Measurements from ENCODE around the gene SPATA25.
A peak's percentile ranks its signal among the peaks of the same experiment; 100 is the strongest.

The SPATA25 gene

DNA sequence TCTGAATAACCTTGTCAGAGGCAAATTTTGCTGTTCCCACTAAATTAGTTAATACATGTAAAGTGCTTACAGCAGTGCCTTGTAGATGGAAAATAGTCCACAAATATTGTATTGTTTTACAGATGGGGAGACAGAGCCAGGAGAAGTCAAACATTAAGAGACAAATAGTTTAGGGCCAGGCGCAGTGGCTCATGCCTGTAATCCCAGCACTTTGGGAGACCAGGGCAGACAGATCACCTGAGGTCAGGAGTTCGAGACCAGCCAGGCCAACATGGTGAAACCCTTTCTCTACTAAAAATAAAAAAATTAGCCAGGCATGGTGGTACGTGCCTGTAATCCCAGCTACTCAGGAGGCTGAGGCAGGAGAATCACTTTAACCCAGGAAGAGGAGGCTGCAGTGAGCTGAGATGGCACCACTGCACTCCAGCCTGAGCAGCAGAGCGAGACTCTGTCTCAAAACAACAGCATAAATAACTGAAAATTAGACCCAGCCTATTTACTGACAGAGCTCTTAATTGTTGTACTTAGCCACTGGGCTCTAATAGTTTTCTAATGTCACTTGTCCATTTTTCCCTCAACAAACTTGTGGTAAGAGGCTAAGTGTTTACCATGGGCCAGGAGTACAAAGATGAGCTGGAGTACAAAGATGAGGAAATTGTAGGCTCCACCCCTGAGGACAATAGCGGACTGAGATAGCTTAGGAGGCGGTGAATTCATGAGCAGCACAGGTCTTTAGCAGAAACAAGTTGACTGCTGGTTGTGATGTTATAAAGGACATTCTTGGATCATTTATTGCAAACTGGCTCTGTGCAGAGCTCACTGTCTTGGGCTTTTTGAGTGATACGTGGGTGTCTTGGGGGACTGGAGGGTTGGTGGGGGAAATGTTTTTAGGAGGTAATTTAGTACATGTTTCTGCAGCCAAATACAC, 23.6 kb downstream of the SPATA25 start:
- DNase-seq: no peak

DNA sequence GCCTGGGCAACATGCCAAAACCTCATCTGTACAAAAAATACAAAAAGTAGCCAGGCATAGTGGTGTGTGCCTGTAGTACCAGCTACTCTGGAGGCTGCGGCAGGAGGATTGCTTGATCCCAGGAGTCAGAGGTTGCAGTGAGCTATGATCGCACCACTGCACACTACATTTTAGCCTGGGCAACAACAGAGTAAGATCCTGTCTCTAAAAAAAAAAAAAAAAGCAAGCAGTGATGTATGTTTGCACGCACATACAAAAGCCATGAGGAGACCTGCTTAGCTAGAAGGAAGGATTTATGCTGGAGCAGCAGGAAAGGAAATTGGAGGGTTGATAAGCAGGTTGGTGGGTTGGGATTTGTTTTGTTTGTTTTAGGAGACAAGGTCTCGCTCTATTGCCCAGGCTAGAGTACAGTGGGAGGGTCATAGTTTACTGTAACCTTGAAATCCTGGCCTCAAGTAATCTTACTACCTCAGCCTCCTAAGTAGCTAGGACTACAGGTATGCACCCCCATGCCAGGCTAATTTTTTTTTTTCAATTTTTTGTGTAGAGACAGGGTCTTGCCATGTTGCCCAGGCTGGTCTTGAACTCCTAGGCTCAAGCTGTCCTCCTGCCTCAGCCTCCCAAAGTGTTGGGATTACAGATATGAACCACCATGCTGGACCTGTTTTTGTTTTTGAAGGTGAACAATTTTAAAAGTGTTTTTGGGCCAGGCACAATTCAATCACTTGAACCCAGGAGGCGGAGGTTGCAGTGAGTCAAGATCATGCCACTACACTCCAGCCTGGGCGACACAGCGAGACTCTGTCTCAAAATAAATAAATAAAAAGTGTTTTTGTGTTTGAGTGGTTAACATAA, 26.0 kb downstream of the SPATA25 start:
- DNase-seq: no peak

DNA sequence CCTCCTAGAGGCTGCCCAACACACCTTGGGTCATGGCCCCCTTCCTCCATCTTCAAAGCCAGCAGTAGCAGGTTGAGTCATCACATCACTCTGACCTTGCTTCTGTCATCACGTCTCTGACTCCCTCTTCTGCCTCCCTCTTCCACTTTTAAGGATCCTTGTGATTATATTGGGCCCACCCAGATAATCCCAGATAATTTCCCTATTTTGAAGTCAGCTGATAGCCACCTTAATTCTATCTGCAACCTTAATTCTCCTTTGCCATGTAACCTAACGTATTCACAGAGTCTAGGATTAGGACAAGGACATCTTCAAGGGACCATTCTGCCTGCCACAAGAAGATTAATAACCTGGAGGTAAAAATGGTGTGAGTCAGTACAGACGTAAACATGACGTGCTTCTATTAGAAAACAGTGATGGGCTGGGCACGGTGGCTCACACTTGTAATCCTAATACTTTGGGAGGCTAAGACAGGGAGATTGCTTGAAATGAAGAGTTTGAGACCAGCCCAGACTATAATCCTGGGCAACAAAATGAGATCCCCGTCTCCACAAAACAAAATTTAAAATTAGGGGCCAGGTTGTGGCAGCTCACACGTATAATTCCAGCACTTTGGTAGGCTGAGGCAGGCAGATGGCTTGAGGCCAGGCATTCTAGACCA, 26.7 kb downstream of the SPATA25 start:
- DNase-seq: no peak

DNA sequence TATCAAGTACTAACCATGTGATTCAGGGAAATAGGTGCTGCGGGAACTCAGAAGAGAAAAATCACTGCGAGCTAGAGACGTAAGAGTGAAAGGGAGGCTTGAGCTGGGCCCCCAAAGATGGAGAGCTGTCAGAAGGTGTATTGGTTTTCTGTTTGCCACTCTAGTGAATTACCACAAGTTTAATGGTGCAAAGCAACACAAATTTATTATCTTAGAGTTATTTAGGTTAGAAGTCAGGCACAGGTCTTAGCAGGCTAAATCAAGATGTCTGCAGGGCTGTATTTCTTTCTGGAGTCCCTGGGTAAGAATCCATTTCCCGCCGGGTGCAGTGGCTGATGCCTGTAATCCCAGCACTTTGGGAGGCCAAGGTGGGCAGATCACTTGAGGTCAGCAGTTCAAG, 27.5 kb downstream of the SPATA25 start:
- no peak for DNase-seq

GRCh38 chr20:45857882-45858216, 29.6 kb downstream of the SPATA25 start:
- DNase-seq: no peak

DNA sequence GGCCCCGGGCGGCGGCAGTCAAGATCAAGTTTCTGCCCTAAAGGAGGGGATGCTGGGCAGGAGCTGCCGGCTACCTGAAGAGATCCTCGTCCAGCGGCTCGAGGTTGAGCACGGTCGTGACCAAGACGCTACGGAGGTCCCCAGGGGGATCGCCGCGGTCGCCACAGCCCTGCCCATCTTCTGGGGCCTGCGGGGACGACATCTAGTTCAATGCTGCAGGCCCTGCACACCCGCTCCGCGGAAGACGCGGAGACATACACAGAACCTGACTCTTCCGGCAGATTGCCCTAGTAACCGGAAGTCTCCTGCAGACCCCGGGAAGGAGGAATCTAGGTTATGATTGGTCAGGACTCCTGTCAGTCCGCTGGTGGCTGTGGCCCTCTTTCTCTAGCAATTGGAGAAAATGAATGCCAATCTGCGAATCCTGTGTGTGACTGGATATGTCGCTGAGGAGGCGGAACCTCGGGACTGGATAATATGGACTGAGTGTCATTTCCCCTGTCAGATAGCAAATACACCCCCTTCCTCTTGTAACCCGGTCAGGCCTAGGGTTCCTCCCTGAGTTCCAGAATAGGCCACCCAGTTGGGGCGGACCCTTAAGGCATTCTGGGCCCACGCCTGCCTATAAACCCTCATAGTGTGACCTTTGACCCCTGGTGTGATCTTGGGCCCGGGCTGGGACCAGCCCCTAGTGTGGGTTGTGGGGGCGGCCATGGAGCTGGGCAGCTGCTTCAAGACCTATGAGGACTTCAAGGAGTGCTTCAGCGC, 30.1 kb downstream of the SPATA25 start, which contains the start of the genes ACOT8 and ZSWIM3:
TSS of gene ACOT8 (minus strand) at position 279 of the 768 bp plus-strand sequence. CDS start at position 202, 77 bp downstream.
TSS of gene ZSWIM3 (plus strand) at position 501 of the 768 bp plus-strand sequence. CDS start at position 713, 212 bp downstream.
- DNase-seq: peak; percentile 97

GRCh38 chr20:45853484-45853883, 33.9 kb downstream of the SPATA25 start:
- no peak for DNase-seq

- DNase-seq: no peak
These were observed 35.1 kb downstream of the SPATA25 start for GRCh38 chr20:45852326-45852725.

- no peak for DNase-seq
These were observed 35.9 kb downstream of the SPATA25 start for GRCh38 chr20:45851501-45851900.

- no peak for DNase-seq
These were observed 36.5 kb downstream of the SPATA25 start for GRCh38 chr20:45850926-45851325.

- DNase-seq: no peak
These were observed 37.2 kb downstream of the SPATA25 start for GRCh38 chr20:45850238-45850637.

GRCh38 chr20:45848969-45849582, 38.3 kb downstream of the SPATA25 start:
- DNase-seq: no peak

- DNase-seq: no peak
These were observed 39.0 kb downstream of the SPATA25 start for GRCh38 chr20:45848421-45848820.

DNA sequence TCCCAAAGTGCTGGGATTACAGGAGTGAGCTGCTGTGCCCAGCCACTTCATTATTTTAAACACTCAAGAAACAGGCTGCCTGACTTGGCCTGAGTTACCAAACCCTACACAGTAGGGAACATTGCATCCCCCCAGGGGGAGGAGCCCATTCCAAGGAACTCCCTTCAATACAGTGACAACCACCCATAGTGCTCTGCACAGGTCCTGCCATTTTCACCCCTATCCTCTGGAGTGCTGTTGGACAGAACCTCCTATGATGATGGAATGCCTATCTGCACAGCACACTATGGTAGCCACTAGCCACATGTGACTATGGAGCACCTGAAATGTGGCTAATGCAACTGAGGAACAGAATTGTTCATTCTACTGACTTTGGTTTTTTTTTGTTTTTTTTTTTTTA, 42.0 kb downstream of the SPATA25 start:
- DNase-seq: no peak

- DNase-seq: no peak
These were observed 43.9 kb downstream of the SPATA25 start for GRCh38 chr20:45843506-45843905.

- peak; percentile 15 for DNase-seq
These were observed 45.1 kb downstream of the SPATA25 start for GRCh38 chr20:45842169-45842812.

DNA sequence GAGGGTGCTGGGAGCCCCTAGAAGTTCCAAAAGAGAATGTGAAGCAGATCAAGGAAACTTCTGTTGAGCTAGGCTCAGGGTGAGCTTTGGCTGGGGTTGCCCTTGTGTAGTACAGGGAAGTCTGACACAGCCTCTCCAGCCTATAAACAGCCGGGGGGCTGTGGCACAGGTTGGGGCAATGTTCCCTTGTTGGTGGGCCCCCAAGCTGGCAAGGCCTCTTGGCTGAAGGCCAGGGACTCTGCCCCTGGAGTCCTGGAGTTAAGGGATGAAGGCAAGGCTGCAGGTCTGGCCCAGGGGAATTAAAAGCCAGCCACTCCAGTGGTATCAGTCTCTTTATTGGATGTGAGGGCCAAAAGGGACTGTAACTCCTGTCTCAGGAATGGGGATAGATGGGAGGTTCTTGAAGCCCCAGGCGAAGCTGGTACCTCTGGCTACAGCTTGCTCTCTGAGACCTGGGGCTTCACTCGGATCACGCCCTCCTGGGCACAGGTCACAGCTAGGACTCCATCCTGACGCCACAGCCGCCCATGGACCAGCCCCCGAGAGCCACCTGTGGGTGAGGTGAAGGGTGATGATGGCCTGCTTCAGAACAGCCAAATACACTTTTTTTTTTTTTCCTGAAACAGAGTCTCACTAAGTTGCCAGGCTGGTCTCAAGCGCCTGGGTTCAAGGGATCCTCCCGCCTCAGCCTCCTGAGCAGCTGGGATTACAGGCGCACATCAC, 45.9 kb downstream of the SPATA25 start:
- DNase-seq: no peak

- no peak for DNase-seq
These were observed 46.7 kb downstream of the SPATA25 start for GRCh38 chr20:45840700-45841198.

- no peak for DNase-seq
These were observed 50.6 kb downstream of the SPATA25 start for GRCh38 chr20:45836841-45837240.

All from CD4-positive, alpha-beta T cell treated with Interferon gamma for 1 hour (primary cell).